Measurements from ENCODE around the gene TBC1D14.

DNA sequence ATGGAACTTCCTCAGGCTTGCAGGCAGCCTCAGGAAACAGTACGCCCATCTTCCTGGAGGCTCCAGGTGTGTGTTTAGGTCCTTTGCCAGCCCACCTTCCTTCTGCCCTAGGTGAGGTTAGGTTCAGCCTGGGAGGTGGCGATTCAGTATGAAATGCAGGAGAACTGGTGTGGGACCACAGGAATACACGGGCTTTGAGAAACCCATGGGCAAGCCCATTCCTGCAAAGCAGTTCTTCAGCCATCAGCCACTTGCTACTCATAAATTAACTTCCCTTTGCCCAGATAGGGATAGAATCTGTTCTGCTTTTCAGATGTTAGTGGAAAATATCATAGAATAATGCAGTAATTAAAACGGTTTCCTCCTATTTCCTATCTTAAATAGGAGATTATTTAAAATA lies 32.2 kb downstream of the TBC1D14 start:
- no peak for TF ChIP-seq CTCF (IDR thresholded peaks at IDR 0.05)
- no peak for TF ChIP-seq POLR2A (IDR thresholded peaks at IDR 0.05)

Data from right lobe of liver (tissue), 4 donors.